ENCODE data around the gene LBHD1.
"Not testable (repeated sequence)": the region's sequence is repeated elsewhere in the genome, so short reads cannot be mapped to it uniquely, and the experiment has no call there.

The LBHD1 gene

GRCh38 chr11:62693624-62694023 is 21.6 kb upstream of the LBHD1 start:
- not testable (repeated sequence) for DNase-seq (ENCODE audit: low read depth)

DNA sequence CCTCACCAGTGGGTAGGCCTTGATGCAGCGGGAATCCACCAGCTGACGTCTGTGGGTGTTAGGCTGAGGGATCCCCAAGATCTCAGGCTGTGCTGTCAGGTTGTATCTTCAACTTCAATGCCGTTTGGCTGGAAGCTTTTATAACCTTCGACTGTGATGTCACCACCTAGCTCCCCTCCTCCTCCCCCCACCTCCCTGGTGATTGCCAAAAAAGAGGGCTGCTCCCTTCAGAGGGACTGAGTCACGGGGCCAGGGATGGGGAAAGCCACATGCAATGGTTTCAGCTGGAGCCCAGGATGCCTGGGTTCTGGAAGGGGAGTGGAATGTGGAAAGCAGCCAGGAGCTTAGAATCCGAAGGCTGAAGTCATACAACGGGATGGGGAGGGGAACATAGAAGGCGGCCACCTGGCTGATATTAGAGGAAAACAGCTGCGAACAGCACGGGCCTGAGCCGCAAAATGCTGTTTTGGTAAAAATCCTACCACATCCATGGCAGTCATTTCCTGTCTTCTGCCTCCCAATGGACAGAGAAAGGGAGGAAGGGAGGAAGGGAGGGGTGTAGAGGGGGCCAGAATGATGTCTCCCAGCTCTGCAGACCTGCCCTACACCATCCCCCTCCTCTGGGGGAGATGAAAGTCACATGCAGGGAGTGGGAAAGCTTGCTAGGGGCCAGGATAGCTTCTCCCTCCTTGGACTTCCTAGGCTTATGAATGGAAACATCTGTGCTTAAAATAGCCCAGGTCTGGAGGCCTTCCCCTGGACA is 17.5 kb upstream of the LBHD1 start, which contains the start of gene LRRN4CL:
Gene LRRN4CL, minus strand, starts transcription at position 110 of the 763 bp plus-strand sequence. CDS start 1,022 bp downstream, outside the sequence.
- DNase-seq (ENCODE audit: low read depth), result peak; percentile 91

DNA sequence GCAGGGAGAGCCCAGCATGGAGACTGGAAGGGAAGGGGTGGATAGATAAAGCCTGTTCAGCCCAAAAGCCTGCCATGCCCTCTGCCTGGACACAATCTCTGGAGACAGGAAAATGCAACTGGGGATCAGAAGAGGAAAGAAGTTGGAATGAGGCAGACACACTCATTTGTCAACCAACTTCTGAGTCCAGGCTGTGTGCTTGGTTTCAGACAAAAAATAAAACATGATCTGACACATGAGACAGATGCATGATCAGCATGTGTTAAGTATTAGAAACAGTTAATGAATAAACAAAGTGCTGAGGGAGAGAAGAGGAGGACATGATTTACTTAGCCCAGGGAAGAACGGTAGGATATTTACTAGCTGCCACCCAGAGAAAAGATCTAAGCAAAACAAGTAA is 16.4 kb upstream of the LBHD1 start:
- no peak for DNase-seq (ENCODE audit: low read depth)

GRCh38 chr11:62687508-62688396 is 15.7 kb upstream of the LBHD1 start:
- DNase-seq (ENCODE audit: low read depth), result no peak

GRCh38 chr11:62682518-62682917 is 10.5 kb upstream of the LBHD1 start:
- DNase-seq (ENCODE audit: low read depth), result no peak

GRCh38 chr11:62680825-62681240 is 8.8 kb upstream of the LBHD1 start:
- peak; percentile 84 for DNase-seq (ENCODE audit: low read depth)

- peak; percentile 88 for DNase-seq (ENCODE audit: low read depth)
Measured at GRCh38 chr11:62678770-62679696, 7.0 kb upstream of the LBHD1 start, which contains the start of gene UBXN1. Gene UBXN1, minus strand, starts transcription at chr11:62679073. Its CDS starts 150 bp downstream, at chr11:62678923.

DNA sequence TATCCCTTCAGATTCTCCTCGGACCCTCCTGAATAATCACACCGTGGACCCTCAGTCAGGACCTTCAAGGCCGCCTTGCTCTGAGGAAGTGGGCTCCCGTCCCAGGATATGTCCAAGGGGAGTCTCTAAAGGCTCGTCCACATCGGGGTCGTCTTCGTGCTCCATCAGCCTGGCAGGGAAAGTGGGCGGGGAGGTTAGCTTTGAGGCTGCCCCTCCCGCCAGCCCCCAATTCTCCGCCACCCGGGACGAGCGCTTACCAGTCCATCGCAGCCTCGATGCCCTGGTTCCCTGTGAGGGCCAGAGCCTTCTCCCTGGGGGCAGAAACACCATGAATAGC is 6.3 kb upstream of the LBHD1 start:
- DNase-seq (ENCODE audit: low read depth), result no peak

DNA sequence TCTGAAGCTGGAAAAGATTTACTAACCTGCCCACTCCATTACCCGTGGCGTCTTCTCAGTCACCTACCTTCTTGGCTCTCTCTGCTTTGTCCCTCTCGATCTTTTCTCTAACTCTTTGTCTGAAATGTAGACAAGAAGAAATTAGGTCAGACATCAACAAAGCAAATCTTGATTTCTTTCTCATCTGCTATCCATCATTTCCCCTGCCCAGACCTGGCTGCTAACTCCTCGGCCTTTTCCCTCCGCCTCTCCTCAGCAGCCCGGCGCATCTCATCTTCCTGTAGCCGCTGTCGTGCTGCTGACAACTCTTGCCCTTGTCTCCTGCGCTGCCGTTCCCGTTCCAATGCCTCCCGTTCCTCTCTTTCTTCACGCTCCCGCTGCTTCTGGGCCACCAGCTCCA is 5.6 kb upstream of the LBHD1 start:
- DNase-seq (ENCODE audit: low read depth), result no peak

DNA sequence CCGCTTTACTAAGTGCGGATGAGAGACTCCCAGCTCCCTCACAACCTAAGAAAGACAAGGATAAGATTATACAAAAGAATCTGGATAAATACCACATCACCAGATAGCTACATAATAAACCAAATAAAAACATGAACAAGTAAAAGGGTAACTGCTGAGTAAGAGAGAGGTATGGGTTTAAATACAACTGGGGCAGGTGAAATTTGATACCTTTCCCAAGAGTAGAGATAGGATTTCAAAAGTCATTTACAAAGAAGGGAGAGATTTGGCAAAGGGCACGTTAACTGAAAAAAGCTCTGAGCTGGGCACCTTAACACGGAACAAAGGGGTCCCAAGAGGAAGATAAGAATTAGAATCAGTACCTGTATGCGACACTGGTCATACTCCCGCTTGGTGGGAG is 5.1 kb upstream of the LBHD1 start:
- no peak for DNase-seq (ENCODE audit: low read depth)

DNA sequence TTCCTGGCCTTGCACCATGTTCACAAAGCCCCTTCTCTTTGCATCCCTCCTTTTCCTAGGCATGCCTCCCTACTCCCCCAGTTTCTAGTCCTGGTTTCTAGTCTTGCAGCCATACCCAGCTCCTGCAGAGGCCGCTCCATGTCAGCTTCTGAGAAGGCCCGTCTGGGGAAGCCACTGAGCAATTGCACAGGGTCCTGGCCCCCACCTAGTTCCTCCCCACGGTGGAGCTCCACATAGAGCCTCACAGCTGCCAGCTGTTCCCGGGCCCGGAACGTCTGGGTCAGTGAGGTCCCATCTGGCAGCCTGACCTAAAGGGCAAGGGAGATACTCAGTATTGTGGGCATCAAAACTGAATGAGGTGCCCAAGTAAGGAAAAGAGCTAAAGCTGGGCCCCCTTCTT is 4.6 kb upstream of the LBHD1 start:
- DNase-seq (ENCODE audit: low read depth), result no peak

DNA sequence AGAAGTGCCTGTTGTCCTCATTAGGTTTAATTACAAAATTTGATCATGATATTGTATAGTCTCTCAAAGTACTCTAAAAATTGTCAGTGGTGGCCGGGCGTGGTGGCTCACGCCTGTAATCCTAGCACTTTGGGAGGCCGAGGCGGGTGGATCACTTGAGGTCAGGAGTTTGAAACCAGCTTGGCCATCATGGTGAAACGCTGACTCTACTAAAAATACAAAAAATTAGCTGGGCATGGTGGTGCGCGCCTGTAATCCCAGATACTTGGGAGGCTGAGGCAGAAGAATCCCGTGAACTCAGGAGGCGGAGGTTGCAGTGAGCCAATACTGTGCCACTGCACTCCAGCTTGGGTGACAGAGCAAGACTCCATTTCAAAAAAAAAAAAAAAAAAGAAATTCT is 3.3 kb upstream of the LBHD1 start:
- DNase-seq (ENCODE audit: low read depth), result not testable (repeated sequence)

DNA sequence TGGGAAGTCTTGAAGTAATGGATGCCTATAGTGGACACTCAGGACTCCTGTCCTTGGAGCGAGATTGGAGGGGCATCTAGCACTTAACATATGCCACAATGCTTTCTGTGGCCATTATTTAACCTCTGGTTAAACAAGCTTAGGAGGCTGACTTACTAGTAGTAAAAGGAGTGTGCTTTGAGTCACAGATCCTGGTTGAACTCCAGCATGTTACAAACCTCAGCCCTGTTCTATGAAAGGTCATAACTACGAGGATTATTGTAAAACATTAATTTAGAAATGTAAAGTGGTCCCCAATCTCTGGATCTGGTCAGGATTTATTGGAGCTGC is 1.1 kb upstream of the LBHD1 start:
- no peak for DNase-seq (ENCODE audit: low read depth)

DNA sequence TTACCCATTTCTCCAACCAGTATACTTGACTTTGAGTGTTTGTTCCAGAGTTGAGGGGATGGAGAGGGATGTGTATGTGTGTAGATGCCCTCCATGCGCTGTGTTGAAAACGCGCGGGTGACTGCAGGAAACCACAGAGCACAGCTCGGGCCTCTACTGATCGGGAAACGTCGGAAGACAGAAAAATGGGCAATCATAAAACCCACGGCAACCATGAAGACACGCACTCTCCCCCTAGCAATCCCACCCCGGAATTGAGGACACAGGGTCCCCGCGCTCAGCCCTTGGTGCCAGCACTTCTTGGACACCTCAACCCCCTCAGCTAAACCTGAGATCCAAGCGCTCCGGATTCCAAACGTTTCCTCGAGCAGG is 845 bp downstream of the LBHD1 start:
- no peak for DNase-seq (ENCODE audit: low read depth)

GRCh38 chr11:62669420-62670161 is 2.5 kb downstream of the LBHD1 start:
- peak; percentile 12 for DNase-seq (ENCODE audit: low read depth)

DNA sequence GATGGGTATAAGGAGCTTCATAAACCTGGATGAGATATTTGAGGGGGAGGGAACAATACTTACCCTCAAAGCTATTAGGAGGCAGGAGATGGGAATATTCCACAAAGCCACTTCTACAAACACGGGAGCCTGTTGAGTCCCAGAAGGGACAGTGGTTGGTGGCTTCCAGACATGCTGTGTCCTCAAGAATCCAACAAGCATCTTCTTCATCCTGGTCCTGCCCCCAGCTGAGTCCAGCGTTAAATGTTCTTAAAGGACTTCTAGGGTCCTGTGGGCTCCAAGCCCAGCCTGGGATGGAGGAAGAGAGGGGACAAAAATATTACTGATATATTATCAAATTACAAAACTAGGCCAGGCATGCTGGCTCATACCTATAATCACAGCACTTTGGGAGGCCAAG is 4.6 kb downstream of the LBHD1 start:
- DNase-seq (ENCODE audit: low read depth), result no peak

DNA sequence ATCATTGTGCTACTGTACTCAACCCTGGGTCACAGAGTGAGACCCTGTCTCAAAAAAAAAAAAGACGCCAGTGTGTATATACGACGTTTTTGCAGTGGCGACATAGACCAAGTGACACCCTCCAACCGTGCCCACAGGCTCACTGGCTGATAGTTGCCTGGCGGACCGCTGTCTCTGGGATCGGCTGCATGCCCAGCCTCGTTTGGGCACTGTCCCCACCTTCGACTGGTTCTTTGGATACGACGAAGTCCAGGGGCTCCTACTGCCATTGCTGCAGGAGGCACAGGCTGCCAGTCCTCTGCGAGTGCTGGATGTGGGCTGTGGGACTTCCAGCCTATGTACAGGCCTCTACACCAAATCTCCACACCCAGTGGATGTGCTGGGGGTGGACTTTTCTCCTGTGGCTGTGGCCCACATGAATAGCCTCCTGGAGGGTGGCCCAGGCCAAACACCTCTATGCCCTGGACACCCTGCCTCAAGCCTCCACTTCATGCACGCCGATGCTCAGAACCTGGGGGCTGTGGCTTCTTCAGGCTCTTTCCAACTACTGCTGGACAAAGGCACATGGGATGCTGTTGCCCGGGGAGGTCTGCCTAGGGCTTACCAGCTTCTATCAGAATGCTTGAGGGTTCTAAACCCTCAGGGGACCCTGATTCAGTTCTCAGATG is 5.7 kb downstream of the LBHD1 start:
- no peak for DNase-seq (ENCODE audit: low read depth)

DNA sequence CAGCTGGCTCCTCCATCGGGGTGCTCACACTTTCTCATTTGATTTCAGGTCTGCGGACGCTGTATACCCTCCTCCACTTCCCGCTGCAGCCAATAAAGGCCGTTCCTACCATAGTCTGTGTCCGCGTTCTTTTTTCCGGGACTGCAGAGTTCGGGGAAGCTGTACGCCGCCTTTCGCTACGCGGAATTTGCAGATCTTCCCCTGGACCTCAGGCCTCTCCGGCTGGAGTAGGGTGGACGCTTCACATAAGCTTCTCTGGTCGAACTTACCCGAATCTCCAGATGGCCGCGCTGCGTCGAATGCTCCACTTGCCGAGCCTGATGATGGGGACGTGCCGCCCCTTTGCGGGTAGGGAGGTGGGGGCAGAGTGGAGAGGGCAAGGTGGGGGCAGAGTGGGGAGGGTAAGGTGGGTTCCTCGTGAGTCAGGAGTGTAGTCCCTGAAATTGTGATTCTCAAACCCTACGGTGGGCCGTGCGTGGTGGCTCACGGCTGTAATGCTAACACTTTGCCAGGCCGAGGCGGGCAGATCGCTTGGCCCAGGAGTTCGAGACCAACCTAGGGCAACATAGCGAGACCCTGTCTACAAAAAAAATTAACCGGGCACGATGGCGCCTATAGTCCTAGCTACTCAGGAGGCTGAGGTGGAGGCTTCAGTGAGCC is 6.3 kb downstream of the LBHD1 start:
- DNase-seq (ENCODE audit: low read depth), result peak; percentile 65

GRCh38 chr11:62665075-62665598 is 6.9 kb downstream of the LBHD1 start, which contains the start of the genes C11orf98 and CSKMT:
Gene C11orf98, minus strand, starts transcription at chr11:62665210. Its CDS starts 41 bp downstream, at chr11:62665169.
Gene CSKMT, plus strand, starts transcription at chr11:62665312. Its CDS starts 568 bp downstream, at chr11:62665880.
- DNase-seq (ENCODE audit: low read depth), result peak; percentile 92

Measured in EH (cell line).